GM03348 (cell line): ENCODE results near the gene KHDC4.
A peak's percentile ranks its signal among the peaks of the same experiment; 100 is the strongest.

Source experiments
- DNase-seq: peaks from one replicate; pipeline ENCODE4 v3.0.0; 2012; ENCODE audit warnings: low spot score

KHDC4 gene

GRCh38 chr1:155969377-155969791 is 35.2 kb upstream of the KHDC4 start:
- DNase-seq: no peak

- DNase-seq: no peak
These were observed 34.5 kb upstream of the KHDC4 start for GRCh38 chr1:155968670-155969069.

GRCh38 chr1:155968051-155968400 is 33.8 kb upstream of the KHDC4 start:
- DNase-seq: no peak

- no peak for DNase-seq
These were observed 33.3 kb upstream of the KHDC4 start for GRCh38 chr1:155967341-155968050.

GRCh38 chr1:155966750-155967149 is 32.5 kb upstream of the KHDC4 start:
- DNase-seq: no peak

GRCh38 chr1:155966135-155966534 is 31.9 kb upstream of the KHDC4 start:
- DNase-seq: no peak

GRCh38 chr1:155964193-155964592 is 30.0 kb upstream of the KHDC4 start:
- DNase-seq: no peak

- no peak for DNase-seq
These were observed 28.5 kb upstream of the KHDC4 start for GRCh38 chr1:155962599-155963211.

GRCh38 chr1:155961937-155962336 is 27.7 kb upstream of the KHDC4 start:
- DNase-seq: peak; percentile 90

GRCh38 chr1:155960081-155960745 is 26.0 kb upstream of the KHDC4 start:
- DNase-seq: no peak

GRCh38 chr1:155957411-155957915 is 23.2 kb upstream of the KHDC4 start:
- DNase-seq: no peak

GRCh38 chr1:155954645-155955044 is 20.4 kb upstream of the KHDC4 start:
- DNase-seq: no peak

- no peak for DNase-seq
These were observed 18.3 kb upstream of the KHDC4 start for GRCh38 chr1:155952505-155952890.

- DNase-seq: no peak
These were observed 17.7 kb upstream of the KHDC4 start for GRCh38 chr1:155951753-155952504.

- no peak for DNase-seq
These were observed 16.6 kb upstream of the KHDC4 start for GRCh38 chr1:155950829-155951228.

- no peak for DNase-seq
These were observed 13.5 kb upstream of the KHDC4 start for GRCh38 chr1:155947741-155948140.

- DNase-seq: no peak
These were observed 13.1 kb upstream of the KHDC4 start for GRCh38 chr1:155947292-155947691.

- no peak for DNase-seq
These were observed 12.5 kb upstream of the KHDC4 start for GRCh38 chr1:155946633-155947219.

GRCh38 chr1:155944444-155944799 is 10.2 kb upstream of the KHDC4 start:
- DNase-seq: no peak

- no peak for DNase-seq
These were observed 8.4 kb upstream of the KHDC4 start for GRCh38 chr1:155942578-155943141.

- DNase-seq: no peak
These were observed 7.8 kb upstream of the KHDC4 start for GRCh38 chr1:155941845-155942531.
